ENCODE results near the gene ZDHHC5. TPM values are rescaled to one million over a fixed set of nuclear protein-coding genes. Genes with fewer than 3 reads are reported as not detected.

The ZDHHC5 gene
- total RNA-seq, 1 experiment from 2014 or later: 65.2 TPM

GRCh38 chr11:57658023-57658361 lies 9.9 kb upstream of the ZDHHC5 start:
- H3K27ac ChIP-seq (ENCODE audit: insufficient read length, low read depth, low read length): peak overlapping the region; percentile 22
- no peak for DNase-seq
- H2AFZ ChIP-seq (ENCODE audit: low read length): no peak overlapping the region

More at GRCh38 chr11:57658023-57658361, 9.9 kb upstream of the ZDHHC5 start:
- no peaks in the 10 kb centered on the region for H3K27me3 ChIP-seq (ENCODE audit: insufficient read depth, low read length)
- H3K18ac ChIP-seq (ENCODE audit: insufficient read length, low read depth, low read length): no peak overlapping the region
- H3K4ac ChIP-seq (ENCODE audit: low read depth, low read length): no peak overlapping the region
- peaks cover 28% of the 10 kb centered on the region for H3K27me3 Mint-ChIP-seq (ENCODE audit: low read depth)
- no peak for TF ChIP-seq CTCF (conservative IDR thresholded peaks at IDR 0.05)
- H3K4me1 ChIP-seq (ENCODE audit: insufficient read depth, low read length): no peaks in the 10 kb centered on the region
- no peak overlapping the region for H2BK5ac ChIP-seq (ENCODE audit: insufficient read length, low read length)
- H4K20me1 ChIP-seq (ENCODE audit: control insufficient read depth, insufficient read depth, insufficient read length): no peaks in the 10 kb centered on the region
- no peak overlapping the region for H4K8ac ChIP-seq (replicated peaks; ENCODE audit: insufficient read length, low read depth, low read length)
- no peak overlapping the region for H2BK120ac ChIP-seq (ENCODE audit: low read depth, low read length, poor library complexity, severe bottlenecking)
- no peak overlapping the region for H4K5ac ChIP-seq (ENCODE audit: insufficient read length, low read depth, low read length)
- no peak overlapping the region for H3T11ph ChIP-seq (ENCODE audit: low read length)
- H2BK12ac ChIP-seq (ENCODE audit: insufficient read length, low read depth, low read length): no peak overlapping the region
- peak overlapping the region; percentile 86 to 99 (median 92); a peak in 4 of 7 replicates for H3K27ac Mint-ChIP-seq
- H3K23ac ChIP-seq (ENCODE audit: insufficient read length, low read depth, low read length): no peak overlapping the region
- no peak overlapping the region for H3K56ac ChIP-seq (ENCODE audit: insufficient read length, low read depth, low read length)
- H2BK15ac ChIP-seq (ENCODE audit: low read depth, low read length): no peak overlapping the region
- H3K9me3 Mint-ChIP-seq: no peaks in the 10 kb centered on the region; a peak in 1 of 5 replicates
- peaks cover 5% of the 10 kb centered on the region; the same call in 1 of the 2 replicates for H3K79me2 ChIP-seq (ENCODE audit: insufficient read depth, low read length)
- H3K9me3 ChIP-seq (ENCODE audit: control insufficient read depth, low read depth, low read length): no peaks in the 10 kb centered on the region
- peak overlapping the region; percentile 94 to 100 for H3K4me3 Mint-ChIP-seq
- no peak overlapping the region for H4K91ac ChIP-seq (ENCODE audit: insufficient read length, low read depth, low read length)
- WGBS (ENCODE audit: extremely low coverage, insufficient read length, low lambda C conversion rate): no CpG with 5 or more reads among the region's 8 CpGs
- no peak overlapping the region for H2BK20ac ChIP-seq (ENCODE audit: low read depth, low read length, poor library complexity, severe bottlenecking)
- H3K9ac ChIP-seq (ENCODE audit: extremely low read depth, insufficient read length, low read length): peak overlapping the region; percentile 83
- peaks cover 7% of the 10 kb centered on the region for H3K23me2 ChIP-seq (ENCODE audit: insufficient read length, low read depth, low read length, poor library complexity, severe bottlenecking)
- peaks cover 9 to 26% of the 10 kb centered on the region in 2 experiments for H3K4me1 Mint-ChIP-seq
- no peak overlapping the region for H2AK5ac ChIP-seq (ENCODE audit: insufficient read length, low read length)
- peak overlapping the region; percentile 96 for H3K4me2 ChIP-seq (ENCODE audit: insufficient read depth, insufficient read length, low read length)
- no peaks in the 10 kb centered on the region for H3K79me1 ChIP-seq (ENCODE audit: insufficient read depth, low read depth, low read length, poor library complexity, severe bottlenecking)
- no peak overlapping the region for H3K14ac ChIP-seq (ENCODE audit: insufficient read depth, low read length)
- peaks cover 18 to 39% (median 32%) of the 10 kb centered on the region in 3 experiments for H3K36me3 Mint-ChIP-seq (ENCODE audit: insufficient read depth in 1 of 3, low read depth in 3 of 3)

Data from H9 (cell line).